Hematopoietic multipotent progenitor cell treated with erythropoietin and hydrocortisone succinate and interleukin-3 and kit ligand, for 15 days (in vitro differentiated cells): ENCODE data around the gene BMPR1A.
"Not testable (repeated sequence)": the region's sequence is repeated elsewhere in the genome, so short reads cannot be mapped to it uniquely, and the experiment has no call there.

Experiments used
- DNase-seq: peaks from one replicate; pipeline ENCODE4 v3.0.0-alpha.2; 2015; ENCODE audit warnings: low spot score

The BMPR1A gene

DNA sequence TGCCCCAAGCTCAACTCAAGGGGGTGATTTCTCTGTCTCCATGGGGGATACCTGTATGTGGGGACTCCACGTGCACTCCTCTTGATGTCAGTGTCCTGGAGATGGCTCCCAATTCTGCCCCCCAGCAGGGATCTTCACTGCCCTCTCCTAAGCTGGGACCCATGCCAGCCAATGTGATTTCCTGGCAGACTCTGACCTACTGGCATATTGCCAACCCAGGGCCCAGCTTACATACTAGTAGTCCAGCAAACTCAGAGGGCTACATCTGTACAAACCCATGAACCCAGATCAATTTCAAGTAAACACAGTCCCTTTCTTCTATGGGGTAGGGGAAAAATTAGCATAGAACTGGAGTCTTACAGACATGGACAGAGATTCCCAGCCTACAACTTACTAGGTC, 26.2 kb upstream of the BMPR1A start:
- no peak for DNase-seq

DNA sequence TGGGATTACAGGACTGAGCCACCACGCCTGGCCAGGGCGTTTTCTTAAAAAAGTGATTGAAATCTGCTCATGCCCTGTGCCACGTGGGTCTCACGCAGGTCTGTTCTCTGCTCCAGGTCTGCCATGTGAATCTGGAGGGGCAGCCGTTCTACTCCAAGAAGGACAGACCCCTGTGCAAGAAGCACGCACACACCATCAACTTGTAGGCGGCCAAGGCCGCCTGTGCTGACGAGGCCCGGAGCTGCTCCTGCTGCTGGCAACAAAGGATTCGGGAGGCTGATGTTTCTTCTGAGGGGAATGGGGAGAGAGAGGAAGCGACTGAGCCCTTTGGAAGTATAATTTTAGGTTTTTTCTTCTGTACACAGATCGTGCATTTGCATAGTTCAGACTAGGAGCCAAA, 23.6 kb upstream of the BMPR1A start:
- DNase-seq, result no peak

DNA sequence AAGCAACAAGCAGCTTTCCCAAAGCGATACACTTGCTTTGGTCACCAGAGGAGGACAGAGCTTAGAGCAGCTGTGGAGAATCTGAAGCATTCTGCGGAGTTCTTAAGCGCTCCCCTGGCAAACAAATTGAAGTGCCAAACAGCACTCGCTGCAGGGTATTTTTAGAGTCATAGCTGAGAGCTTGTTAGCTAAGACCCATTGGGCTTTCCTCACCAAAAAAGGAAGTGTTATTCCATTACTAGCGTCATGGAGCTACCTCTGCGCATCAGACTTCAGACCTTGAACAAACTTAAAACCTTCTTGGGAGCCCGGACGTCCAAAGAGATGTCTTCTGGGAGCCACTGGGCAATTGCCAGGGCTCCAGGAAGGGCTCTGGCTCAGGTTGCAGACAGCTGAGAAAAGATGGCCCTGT, 23.2 kb upstream of the BMPR1A start:
- no peak for DNase-seq

DNA sequence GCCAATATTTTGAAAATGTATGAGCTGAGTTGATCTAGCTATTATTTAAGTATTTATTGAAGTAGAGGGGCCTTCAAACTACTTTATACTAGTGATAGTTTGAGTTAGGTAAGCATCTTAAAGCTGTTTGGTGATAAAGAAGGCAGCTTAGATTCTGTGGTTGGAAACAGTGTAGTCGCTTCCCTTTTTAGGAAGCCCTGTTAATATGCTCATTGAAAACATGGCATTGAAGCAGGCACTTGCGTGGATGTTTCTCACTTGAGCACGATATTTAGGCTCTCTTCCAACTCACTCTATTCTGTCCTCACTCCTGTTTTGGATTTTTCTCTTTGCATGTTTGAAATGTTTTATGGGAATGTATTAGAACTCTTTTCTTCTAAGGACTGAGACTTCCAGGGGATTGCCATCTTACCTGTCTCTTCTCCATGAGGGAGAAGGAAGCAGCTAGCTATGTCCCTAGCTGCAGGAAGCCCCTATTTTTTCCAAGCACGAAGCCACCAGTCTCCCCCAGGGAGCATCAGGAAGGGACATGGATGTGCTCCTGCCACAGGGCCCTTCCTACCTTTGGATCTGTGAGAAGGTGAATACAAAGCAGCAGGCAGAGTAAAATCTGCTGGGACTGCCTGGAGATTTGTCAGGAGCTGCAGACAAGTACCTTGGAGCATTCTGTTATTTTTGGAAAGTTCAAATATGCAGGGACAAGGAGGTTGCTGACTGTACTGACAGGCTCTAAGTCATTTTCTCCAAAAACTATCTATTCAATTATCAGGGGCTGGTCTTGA, 22.0 kb upstream of the BMPR1A start:
- DNase-seq, result no peak

DNA sequence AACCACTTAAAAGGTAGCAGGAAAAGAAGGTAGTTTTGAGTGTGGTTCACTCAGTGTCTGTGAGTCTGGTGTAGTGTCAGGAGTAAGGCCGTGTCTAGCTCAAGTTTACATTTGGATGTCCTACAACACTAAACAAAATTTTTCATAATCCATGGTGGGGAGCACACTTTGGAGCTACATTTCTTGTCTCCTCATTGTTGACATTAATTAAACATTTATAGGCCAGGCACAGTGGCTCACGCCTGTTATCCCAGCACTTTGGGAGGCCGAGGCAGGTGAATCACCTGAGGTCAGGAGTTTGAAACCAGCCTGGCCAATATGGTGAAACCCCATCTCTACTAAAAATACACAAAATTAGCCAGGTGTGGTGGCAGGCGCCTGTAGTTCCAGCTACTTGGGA, 21.1 kb upstream of the BMPR1A start:
- DNase-seq, result not testable (repeated sequence)

DNA sequence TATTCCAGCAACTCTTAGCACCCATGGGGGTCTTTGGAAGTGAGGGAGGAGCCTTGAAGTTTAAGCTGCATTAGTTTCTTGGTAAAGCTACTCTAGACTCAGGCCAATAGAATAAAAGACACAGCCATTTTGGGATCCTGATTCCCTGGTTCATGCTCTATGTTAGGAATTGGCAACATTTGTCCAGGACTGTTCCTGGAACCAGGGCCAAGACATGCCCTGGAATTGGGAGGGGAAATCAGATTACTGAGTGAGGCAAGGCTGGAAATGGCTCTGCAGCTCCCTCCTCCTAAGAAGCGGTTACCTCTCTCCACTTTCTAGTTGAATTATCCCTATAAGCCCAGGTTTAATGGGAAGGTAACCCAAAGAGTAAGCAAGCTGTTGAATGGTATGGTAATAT, 14.2 kb upstream of the BMPR1A start:
- no peak for DNase-seq

DNA sequence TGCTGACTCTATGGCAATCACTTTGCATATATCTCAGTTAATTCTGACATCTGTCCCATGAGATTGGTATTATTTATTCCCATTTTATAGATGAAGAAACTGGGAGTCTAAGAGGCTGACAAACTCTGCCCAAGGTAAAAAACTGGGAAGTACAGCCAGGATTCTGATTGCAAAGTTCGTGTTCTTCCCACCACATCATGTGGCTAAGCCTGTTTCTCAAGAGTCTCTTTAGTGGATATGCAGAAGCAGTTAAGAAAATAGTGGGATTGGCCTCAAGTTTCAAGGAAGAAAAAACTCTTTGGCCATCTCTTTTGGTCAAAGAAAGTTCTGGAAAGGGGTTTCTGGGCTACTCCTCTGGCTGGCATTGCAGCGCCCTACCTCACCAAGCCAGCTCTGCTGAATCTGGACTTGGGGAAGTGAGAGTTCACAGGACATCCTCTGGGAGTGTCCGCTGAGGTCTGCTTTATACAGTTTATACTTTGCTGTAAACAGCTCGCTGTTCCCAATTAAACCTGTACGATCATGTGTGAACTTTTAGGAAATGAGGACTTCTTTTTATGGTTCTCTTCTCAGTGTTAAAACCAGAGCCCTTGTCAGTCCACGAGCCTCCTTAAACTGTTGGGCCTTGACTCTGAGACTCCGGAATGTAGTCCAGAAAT, 12.2 kb upstream of the BMPR1A start:
- no peak for DNase-seq

DNA sequence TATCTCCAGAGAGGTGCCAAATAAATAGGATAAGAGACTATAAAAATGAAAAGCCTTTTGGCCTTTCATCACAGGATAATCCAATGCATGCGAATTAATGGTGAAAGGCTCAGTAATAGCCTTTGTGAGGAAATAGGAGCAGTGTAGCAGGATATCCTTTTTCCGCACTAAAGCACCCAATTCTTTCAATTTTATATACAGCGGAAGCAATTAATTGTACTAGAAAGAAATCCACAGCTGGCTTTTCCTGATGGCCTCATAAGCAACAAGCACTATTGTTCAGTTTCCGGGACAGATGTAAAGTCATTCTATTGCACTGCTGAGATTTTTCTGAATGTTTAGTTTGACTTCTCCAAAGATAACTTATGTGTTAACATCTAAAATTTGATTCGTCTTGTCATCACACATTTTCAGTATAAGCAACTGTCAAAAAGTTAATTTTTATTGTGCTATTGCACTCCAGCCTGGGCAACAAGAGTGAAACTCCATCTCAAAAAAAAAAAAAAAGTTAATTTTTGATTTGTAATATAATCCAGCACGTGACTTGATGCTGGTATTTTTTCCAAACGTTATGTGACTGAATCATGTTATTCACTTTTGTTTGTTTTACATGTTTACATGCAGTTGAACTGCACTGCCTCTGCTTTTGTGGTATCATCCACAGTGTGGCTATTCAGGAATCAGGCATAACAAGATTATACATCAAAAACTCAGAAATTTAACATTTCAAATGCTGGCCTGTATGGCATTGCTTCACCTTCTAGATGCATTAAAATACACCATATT, 8.4 kb upstream of the BMPR1A start:
- no peak for DNase-seq

DNA sequence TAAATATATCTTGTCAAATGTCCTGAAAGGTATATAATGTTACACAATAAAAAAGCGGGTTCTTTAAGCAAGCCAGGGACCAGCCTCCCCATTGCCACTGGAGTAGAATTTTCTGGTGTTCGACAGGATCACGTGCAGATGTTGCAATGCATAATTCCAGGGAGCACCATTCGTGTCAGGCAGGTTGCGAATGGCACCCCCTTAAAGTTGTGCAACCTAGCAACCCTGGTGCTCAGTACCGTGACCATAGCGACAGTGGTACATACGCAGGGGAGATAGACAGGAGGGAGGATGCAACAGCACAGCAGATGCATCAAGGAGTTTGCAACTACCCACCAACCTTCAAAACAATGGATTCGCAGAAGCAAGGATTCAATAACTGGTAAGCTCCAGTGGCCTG, 6.6 kb upstream of the BMPR1A start:
- DNase-seq, result no peak

DNA sequence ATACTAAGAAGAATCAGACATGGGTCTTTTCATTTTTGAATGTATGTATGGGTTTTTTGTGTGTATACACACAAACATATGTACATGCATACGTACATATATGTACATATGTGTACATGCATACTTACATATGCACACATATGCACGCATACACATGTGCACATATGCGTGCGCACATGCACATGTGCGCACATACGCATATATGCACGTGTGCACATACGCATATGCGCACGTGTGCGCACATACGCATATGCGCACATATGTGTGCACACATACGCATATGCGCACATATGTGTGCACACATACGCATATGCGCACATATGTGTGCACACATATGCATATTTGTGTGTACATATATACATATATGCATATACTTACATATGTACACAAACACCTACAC, 4.9 kb upstream of the BMPR1A start:
- DNase-seq, result no peak

DNA sequence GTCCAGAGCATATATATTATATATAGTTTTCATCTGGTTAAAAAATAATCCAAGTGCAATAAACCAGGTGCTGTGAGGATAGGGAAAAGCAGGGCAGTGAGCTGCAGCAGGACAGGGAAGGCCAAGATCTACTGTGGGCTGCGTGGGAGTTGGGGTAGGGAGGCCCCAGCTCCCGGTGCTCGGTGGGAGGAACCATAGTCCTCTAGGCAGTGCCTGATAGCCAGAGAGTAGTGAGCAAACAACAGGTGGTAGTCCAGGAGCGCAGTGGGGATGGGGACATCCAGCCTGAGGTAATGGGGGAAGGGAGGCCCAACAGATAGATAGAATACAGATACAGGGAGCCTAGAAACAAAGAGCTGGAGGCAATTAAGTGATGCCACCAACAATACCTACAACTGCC, 4.1 kb upstream of the BMPR1A start:
- DNase-seq, result no peak

DNA sequence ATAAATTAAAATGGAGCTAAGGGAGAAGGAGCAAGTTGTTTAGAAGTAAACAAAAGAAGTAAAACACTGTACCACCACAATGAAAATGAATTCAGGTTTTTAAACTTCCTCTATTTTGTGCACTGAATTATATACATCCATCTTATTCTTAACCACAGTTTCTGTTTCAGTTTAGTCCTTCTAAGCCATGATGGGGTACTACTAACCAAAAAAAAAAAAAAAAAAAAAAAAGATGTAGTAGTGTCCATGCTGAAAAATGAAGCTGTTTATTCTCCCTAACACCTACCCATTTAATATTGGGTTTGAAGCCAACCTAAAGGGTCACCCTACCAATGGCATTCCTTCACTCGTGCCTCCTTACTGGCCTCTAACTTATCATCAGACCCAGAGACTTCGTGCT, 3.4 kb upstream of the BMPR1A start:
- no peak for DNase-seq

DNA sequence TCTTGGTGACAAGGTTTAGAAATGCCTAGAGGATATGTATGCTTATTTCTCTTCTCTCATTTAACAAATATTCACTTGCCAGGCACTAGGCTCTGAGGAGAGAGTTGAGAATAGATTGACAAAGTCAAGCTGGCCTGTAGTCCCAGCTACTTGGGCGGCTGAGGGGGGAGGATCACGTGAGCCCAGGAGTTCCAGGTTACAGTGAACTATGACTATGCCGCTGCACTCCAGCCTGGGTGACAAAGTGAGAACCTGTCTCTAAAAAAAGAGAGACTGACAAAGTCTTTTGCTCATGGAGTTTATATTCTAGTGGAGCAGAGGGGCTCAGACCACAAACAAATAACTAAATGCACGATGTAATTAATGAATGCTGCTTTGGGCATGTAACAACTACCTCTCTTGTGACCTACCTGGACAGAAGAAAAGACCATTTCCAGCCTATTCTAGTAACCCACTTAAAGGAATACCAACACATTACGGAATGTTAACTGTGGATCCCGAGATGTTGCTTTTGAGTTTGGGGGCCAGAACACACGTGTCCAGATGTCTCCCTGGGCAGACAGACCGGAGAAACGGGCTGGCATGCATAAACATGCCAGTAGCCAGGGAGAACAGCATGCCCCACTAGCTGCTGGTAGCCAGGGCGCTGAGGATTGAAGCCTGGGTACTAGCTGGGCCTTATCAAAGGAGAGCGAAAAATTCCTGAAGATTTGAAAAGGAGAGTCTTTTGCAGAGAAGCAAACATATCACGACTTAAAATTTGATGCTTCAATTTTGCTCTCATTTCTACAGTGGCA, 2.6 kb upstream of the BMPR1A start:
- no peak for DNase-seq

DNA sequence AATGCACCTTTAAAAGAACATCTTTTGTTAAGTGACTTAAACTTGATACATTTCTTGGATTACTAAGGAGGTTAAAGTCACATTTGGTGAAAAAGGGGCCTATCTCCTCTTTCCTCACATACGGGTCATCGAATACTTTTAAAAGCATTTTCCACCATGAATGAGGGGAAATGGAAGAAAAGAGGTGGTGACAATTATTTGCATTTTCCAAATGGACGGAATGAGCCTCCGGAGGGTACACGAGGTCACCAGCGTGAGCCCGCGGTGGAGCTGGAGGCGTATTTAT, 1.0 kb upstream of the BMPR1A start:
- DNase-seq, result no peak

DNA sequence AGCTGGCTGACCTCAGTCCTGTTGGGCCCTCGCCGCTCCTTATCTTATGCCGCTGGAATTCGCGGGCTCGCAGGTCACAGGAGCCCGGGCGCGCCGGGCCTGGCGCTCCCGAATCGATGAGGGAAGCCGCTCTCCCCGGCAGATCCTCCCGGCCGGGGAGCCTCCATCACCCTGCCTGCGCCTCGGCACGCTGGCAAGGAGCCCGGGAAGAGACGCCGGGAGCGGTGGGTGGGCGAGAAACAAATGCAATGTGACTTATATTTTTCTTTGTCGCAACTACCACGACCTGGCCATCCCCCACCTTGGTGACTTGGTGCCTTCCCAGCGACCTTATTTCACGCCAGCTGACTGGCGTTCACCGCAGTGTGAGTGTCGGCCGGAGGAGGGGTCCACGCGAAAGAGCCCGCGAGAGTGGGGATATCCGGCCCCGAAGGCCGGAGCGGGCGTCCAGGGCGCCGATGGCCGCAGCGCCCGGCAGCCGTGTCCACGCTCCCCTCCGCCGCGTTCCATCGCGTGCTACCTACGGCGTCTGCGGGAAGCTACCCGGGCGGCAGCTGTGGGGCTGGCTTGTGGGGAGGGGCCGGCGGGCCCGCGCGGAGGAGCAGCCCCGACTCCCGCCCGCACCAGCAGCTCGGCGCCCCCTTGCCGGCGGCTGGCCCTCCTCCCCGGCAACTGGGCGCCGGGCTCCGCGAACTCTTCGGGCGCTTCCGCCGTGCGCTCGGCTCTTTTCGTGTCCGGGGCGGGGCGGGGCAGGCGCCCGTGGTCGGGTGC, 494 bp upstream of the BMPR1A start:
- peak; percentile 41 for DNase-seq

DNA sequence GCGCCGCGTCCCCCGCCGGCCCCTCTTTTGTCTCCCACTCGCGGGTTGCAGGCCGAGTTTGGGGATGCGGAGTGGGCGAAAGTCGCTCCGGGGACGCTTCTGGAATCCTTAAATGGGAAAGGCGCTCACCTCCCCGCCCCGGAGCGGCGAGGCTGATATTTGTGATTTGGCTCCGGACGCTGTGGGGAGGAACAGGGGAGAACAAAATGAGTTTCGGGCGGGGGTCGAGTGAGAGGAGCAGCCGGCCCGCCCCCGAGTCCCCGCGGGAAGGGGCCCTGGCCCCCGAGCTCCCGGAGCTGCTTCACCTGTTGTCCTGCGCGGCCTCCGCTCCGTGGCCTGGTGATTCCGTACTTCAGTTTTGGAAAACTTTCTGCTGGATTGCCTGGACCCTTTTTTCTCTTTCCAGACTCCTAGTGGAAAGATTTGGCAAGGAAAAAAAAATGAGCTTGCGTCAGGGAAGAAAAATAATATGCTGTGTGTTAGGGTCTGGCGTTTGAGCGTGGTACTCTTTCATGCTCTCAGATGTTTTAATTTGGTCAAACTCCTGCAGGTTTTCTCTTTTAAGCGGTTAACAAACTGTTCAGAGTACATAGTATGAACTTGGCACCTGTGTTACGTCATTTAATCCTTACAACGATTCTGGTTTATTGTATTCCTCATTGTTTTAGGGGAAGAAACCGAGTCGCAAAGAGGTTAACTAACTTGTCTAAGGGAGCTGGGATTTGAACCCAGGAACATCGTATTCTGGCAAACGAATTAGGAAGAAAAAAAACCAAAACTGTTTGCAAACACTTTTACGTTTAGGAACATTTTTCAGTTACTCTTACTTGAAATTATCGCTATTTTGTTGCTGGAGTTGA, 924 bp downstream of the BMPR1A start:
- DNase-seq, result no peak

DNA sequence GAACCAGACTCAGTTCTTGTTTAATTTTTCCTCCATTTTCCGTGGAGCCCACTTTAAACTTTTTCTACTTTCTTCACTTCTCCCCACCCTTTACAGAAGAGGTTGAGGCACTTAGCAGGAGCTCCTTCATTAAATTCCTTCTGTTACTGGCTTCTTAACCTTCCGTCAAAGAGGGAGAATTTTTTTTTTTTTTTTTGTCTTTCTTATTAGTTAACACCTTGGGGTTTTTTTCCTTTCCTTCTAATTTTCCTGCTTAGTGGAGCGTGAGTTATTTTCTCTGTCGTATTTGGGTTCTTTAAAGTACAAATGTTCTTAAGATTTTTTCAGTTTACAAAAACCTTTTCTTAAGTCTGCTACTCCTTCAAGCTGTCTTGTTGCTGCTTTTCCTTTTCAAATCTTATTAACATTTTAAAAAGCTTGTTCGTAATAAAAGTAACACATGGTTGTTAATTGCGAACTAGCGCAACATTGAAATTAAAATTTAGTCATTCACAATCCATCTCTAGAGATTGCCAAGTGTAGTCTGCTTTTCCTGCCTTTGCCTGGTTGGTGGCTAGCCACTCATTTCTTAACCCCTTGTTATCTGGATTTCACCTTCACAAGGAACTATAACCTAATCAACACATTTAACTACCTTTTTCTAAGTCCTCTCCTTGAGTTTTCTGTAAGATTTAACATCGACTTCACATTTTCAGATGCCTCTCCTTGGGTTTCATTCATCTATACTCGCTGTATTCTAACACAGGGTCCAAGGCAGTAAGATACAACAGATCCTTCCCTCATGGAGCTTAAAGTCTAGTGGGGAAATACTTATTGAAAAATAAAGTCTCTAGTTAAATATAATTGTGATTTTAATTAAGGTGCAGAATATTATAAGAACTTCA, 2.0 kb downstream of the BMPR1A start:
- no peak for DNase-seq

DNA sequence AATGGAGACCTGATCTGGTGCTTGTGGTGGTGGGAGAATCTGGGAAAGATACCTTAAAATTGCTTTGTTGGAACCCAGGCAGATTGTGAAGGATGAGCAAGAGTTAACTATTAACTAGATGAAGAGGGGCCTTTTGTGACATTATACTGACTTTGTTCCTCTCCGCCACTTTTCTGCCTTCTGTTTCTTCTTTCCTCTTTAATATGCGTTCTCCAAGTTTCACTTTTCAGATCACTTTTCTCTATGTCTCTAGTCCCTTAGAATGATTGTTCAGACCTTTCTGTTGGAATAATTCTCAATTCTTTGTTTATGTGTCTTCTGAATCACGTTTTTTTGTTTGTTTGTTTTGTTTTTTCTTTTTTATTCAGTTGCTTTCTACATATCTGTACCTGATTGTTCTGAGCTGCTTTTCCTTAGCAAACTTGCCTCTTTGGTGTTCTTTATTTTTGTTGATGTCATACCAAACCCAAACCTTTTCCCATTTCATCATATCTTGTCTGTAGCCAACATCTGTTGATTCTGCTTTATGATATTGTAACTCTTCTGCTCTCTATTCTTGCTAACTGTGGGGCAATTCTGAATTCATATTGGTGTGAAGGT, 2.8 kb downstream of the BMPR1A start:
- no peak for DNase-seq

DNA sequence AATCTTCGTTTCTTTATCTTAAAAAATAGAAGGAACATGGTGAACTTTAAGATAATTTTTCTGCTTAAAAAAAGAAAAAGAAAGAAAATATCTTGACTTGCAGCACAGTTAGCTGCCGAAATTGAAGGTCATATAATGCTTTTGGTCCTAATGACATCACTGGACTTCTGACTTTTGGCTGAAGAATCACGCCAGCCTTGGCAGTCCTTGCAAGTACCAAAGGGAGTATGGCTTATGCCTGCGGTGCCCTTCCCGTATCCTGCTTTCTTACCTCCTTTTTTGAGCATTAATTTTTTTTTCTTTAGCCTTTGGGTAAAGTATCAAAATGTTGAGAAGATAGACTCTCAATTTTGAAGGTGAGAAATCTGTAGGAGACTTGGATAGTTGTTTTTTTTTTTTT, 7.0 kb downstream of the BMPR1A start:
- no peak for DNase-seq
